Spinal cord (tissue), 4 donors: ENCODE measurements around the gene MAPKAPK2. TPM values are rescaled to one million over a fixed set of nuclear protein-coding genes. Genes with fewer than 3 reads are reported as not detected.

Source experiments
- polyA plus RNA-seq, 2 donors: library from polyadenylated mRNA; unstranded; fragments of 120-200 nt; gene quantifications; one replicate each; pipeline ENCODE4 v1.2.1, GENCODE V29; 2013; ENCODE audit not compliant: insufficient read length in 2 of 2
- small RNA-seq: library from RNA; depleted of rRNA; stranded (forward); fragments of <200 nt; gene quantifications from one replicate; pipeline ENCODE3, GENCODE V24; 2014; ENCODE audit warnings: low replicate concordance
- total RNA-seq, 2 donors: library from RNA; depleted of rRNA in 1 of 2; stranded (reverse); fragments of 120-200 nt in 1 of 2; fragments of >200 nt in 1 of 2; gene quantifications; one replicate each; pipeline versions ENCODE4 v1.2.3 to v1.2.4, GENCODE V29; 2013 to 2014

Gene MAPKAPK2
- total and polyA plus RNA-seq, 4 donors, result 17.3 to 42.7 (median 35.4) TPM

Small RNAs within 50 kb of the gene (small RNA-seq; reads per million reads assigned to genes)
- not detected for gene RF00019

Other genes starting within 250 kb of the MAPKAPK2 start
- 1 to 10 TPM; 2.2 to 3.3 TPM for gene IKBKE, start 214.4 kb upstream of the MAPKAPK2 start, total RNA-seq
- 1 to 10 TPM; 3.9 to 4.4 TPM for gene IKBKE, start 214.4 kb upstream of the MAPKAPK2 start, polyA plus RNA-seq
- gene RASSF5, start 177.4 kb upstream of the MAPKAPK2 start, total RNA-seq, result 10 to 100 TPM in 1 of 2 donors, 1 to 10 TPM in 1; 3.2 to 13.7 TPM
- 1 to 10 TPM; 9.7 to 9.8 TPM for gene RASSF5, start 177.4 kb upstream of the MAPKAPK2 start, polyA plus RNA-seq
- 10 to 100 TPM; 24.6 to 58.0 TPM for gene EIF2D, start 72.4 kb upstream of the MAPKAPK2 start, total RNA-seq
- gene EIF2D, start 72.4 kb upstream of the MAPKAPK2 start, polyA plus RNA-seq, result 10 to 100 TPM; 32.0 to 40.5 TPM
- 10 to 100 TPM; 10.2 to 10.9 TPM for gene DYRK3, start 49.4 kb upstream of the MAPKAPK2 start, total RNA-seq
- gene DYRK3, start 49.4 kb upstream of the MAPKAPK2 start, polyA plus RNA-seq, result 1 to 10 TPM; 8.3 to 9.6 TPM
- gene IL19, start 85.9 kb downstream of the MAPKAPK2 start, total RNA-seq, result not detected
- gene IL19, start 85.9 kb downstream of the MAPKAPK2 start, polyA plus RNA-seq, result not detected
- 1 to 10 TPM; 1.2 to 3.1 TPM for gene IL10, start 87.6 kb downstream of the MAPKAPK2 start, total RNA-seq
- gene IL10, start 87.6 kb downstream of the MAPKAPK2 start, polyA plus RNA-seq, result under 1 TPM; 0.23 to 0.52 TPM
- gene IL20, start 180.7 kb downstream of the MAPKAPK2 start, total RNA-seq, result not detected
- gene IL20, start 180.7 kb downstream of the MAPKAPK2 start, polyA plus RNA-seq, result not detected
- gene IL24, start 212.5 kb downstream of the MAPKAPK2 start, total RNA-seq, result not detected
- under 1 TPM; 0.29 to 0.52 TPM for gene IL24, start 212.5 kb downstream of the MAPKAPK2 start, polyA plus RNA-seq
- 1 to 10 TPM in 1 of 2 donors, under 1 TPM in 1; 0.89 to 1.3 TPM for gene FCMR, start 237.0 kb downstream of the MAPKAPK2 start, total RNA-seq
- gene FCMR, start 237.0 kb downstream of the MAPKAPK2 start, polyA plus RNA-seq, result 1 to 10 TPM; 1.9 TPM